Neuronal stem cell (in vitro differentiated cells): ENCODE results near the gene SCFD2.
A peak's percentile ranks its signal among the peaks of the same experiment; 100 is the strongest.

ENCODE experiments used
- DNase-seq: peaks from one replicate; pipeline ENCODE4 v3.0.0-alpha.2; 2013; ENCODE audit warnings: low spot score
- H2AFZ ChIP-seq: one replicate; pipeline ENCODE4 v1.6.1; 2013; ENCODE audit warnings: mild to moderate bottlenecking, low read length, inconsistent platforms
- H2AK5ac ChIP-seq: 2 replicates; pipeline ENCODE4 v1.6.1; 2013; ENCODE audit warnings: low read depth, mild to moderate bottlenecking, inconsistent platforms, low read length, moderate library complexity, mixed read lengths
- H2BK120ac ChIP-seq: 2 replicates; pipeline ENCODE4 v1.6.1; 2013; ENCODE audit warnings: low read depth, mild to moderate bottlenecking, inconsistent platforms, low read length, moderate library complexity, mixed read lengths
- H2BK12ac ChIP-seq: one replicate; pipeline ENCODE4 v1.6.1; 2013; ENCODE audit warnings: low read length, inconsistent platforms
- H2BK15ac ChIP-seq: 2 replicates; pipeline ENCODE4 v1.6.1; 2013; ENCODE audit warnings: mild to moderate bottlenecking, low read length, inconsistent platforms, mixed read lengths
- H2BK5ac ChIP-seq: one replicate; pipeline ENCODE4 v1.6.1; 2013; ENCODE audit warnings: inconsistent platforms, mild to moderate bottlenecking, low read length, moderate library complexity
- H3K14ac ChIP-seq: one replicate; pipeline ENCODE4 v1.6.1; 2013; ENCODE audit warnings: low read length, inconsistent platforms
- H3K18ac ChIP-seq: 2 replicates; pipeline ENCODE4 v1.6.1; 2013; ENCODE audit warnings: low read length, inconsistent platforms
- H3K23ac ChIP-seq: 2 replicates; pipeline ENCODE4 v1.6.1; 2013; ENCODE audit warnings: low read depth, mild to moderate bottlenecking, mixed read lengths, low read length, inconsistent platforms; ENCODE audit not compliant: poor library complexity
- H3K27ac ChIP-seq: replicated peaks from 3 replicates; pipeline ENCODE4 v1.5.1; 2013; ENCODE audit warnings: low read length, inconsistent platforms
- H3K27me3 ChIP-seq, 3 experiments: 2 replicates each; pipeline ENCODE4 v1.6.1; 2013; ENCODE audit warnings: low read length in 3 of 3, mild to moderate bottlenecking in 2 of 3, inconsistent platforms in 1 of 3, low read depth in 1 of 3, mixed read lengths in 1 of 3, moderate library complexity in 1 of 3; ENCODE audit not compliant: control insufficient read depth in 3 of 3, insufficient read depth in 3 of 3
- H3K36me3 ChIP-seq, 2 donors: replicated peaks in 1 of 2; 2 replicates each; pipeline ENCODE4 v1.6.1; 2013; ENCODE audit warnings: low read length in 2 of 2; ENCODE audit not compliant: control insufficient read depth in 2 of 2, insufficient read depth in 2 of 2
- H3K4ac ChIP-seq: 2 replicates; pipeline ENCODE4 v1.6.1; 2013; ENCODE audit warnings: inconsistent platforms, mild to moderate bottlenecking, low read length, moderate library complexity
- H3K4me1 ChIP-seq, 2 donors: 1 replicate in 1 of 2; 2 replicates in 1 of 2; pipeline ENCODE4 v1.6.1; 2013; ENCODE audit warnings: low read length in 2 of 2, low read depth in 1 of 2; ENCODE audit not compliant: control insufficient read depth in 2 of 2, insufficient read depth in 1 of 2
- H3K4me2 ChIP-seq: one replicate; pipeline ENCODE4 v1.6.1; 2013; ENCODE audit warnings: mild to moderate bottlenecking, low read length, inconsistent platforms; ENCODE audit not compliant: insufficient read depth, poor library complexity, severe bottlenecking
- H3K4me3 ChIP-seq, 2 donors: 2 replicates each; pipeline ENCODE4 v1.5.1; 2013; ENCODE audit warnings: low read length in 2 of 2, mild to moderate bottlenecking in 2 of 2, inconsistent platforms in 1 of 2, moderate library complexity in 1 of 2
- H3K79me1 ChIP-seq: one replicate; pipeline ENCODE4 v1.6.1; 2013; ENCODE audit warnings: low read depth, mild to moderate bottlenecking, inconsistent platforms, low read length, moderate library complexity
- H3K9ac ChIP-seq: one replicate; pipeline ENCODE4 v1.6.1; 2013; ENCODE audit warnings: mild to moderate bottlenecking, low read depth, low read length, inconsistent platforms; ENCODE audit not compliant: poor library complexity
- H3K9me3 ChIP-seq, 2 donors: replicated peaks in 1 of 2; 2 replicates each; pipeline versions ENCODE3 to v1.6.1; 2013; ENCODE audit warnings: low read length in 2 of 2, mild to moderate bottlenecking in 2 of 2, inconsistent platforms in 1 of 2, low read depth in 1 of 2, mixed read lengths in 1 of 2, moderate library complexity in 1 of 2; ENCODE audit not compliant: control insufficient read depth in 2 of 2, insufficient read depth in 1 of 2
- H4K8ac ChIP-seq: one replicate; pipeline ENCODE4 v1.6.1; 2013; ENCODE audit warnings: low read depth, mild to moderate bottlenecking, inconsistent platforms, low read length, moderate library complexity
- H4K91ac ChIP-seq: one replicate; pipeline ENCODE4 v1.6.1; 2013; ENCODE audit warnings: low read length, low read depth, mild to moderate bottlenecking, inconsistent platforms; ENCODE audit not compliant: poor library complexity
- whole genome bisulfite sequencing, 2 donors: extraction: QIAGEN DNeasy Blood & Tissue Kit; methylation state at CpG; one replicate each; pipeline ENCODE4 v1.1.7; 2013; ENCODE audit warnings: missing lambda C conversion rate in 2 of 2, mixed read lengths in 1 of 2; ENCODE audit not compliant: insufficient read length in 2 of 2, insufficient replicate concordance in 1 of 2; ENCODE audit errors: extremely low coverage in 2 of 2; 5-methylcytosine and 5-hydroxymethylcytosine counted together

Gene SCFD2

DNA sequence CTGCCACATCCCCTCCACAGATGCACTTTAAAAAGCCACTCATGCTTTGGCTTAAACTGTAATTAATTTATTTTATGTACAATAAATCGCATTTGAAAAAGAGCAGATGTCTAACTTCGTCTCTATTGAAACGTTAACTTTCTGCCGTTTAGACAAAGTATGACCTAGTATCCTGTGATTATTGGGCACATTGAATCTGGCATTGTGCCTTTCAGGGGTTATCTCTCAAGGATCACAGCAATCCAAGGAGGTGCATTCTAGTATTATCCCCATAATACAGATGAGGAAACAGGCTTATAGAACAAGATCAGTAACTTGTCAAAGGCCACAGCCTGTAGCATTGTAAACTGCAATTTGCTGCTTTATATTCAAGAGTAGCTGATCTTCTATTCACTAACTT lies 499.1 kb downstream of the SCFD2 start:
- peaks cover 4% of the 10 kb centered on the region for H3K79me1 ChIP-seq
- no peak overlapping the region for H3K18ac ChIP-seq
- no peak overlapping the region for H2AFZ ChIP-seq
- H3K4me1 ChIP-seq, result peaks cover 12 to 13% of the 10 kb centered on the region in 2 donors
- whole genome bisulfite sequencing, 2 donors, result no CpG with 5 or more reads among the region's 4 CpGs
- H2BK120ac ChIP-seq, result no peak overlapping the region
- H3K4me3 ChIP-seq, result no peak overlapping the region
- H3K27ac ChIP-seq, result no peak overlapping the region
- peaks cover 13 to 41% of the 10 kb centered on the region in 2 donors for H3K36me3 ChIP-seq
- no peak overlapping the region for H3K23ac ChIP-seq
- DNase-seq, result no peak
- no peak overlapping the region for H2BK15ac ChIP-seq
- no peak overlapping the region for H3K9ac ChIP-seq
- no peak overlapping the region for H3K4me2 ChIP-seq
- H4K8ac ChIP-seq, result no peak overlapping the region
- H2AK5ac ChIP-seq, result no peak overlapping the region
- no peak overlapping the region for H4K91ac ChIP-seq
- H3K4ac ChIP-seq, result no peak overlapping the region
- H2BK5ac ChIP-seq, result no peak overlapping the region
- H3K9me3 ChIP-seq, result peaks cover 0 to 4% of the 10 kb centered on the region in 2 donors
- H2BK12ac ChIP-seq, result no peak overlapping the region
- H3K14ac ChIP-seq, result no peak overlapping the region
- no peaks in the 10 kb centered on the region for H3K27me3 ChIP-seq

DNA sequence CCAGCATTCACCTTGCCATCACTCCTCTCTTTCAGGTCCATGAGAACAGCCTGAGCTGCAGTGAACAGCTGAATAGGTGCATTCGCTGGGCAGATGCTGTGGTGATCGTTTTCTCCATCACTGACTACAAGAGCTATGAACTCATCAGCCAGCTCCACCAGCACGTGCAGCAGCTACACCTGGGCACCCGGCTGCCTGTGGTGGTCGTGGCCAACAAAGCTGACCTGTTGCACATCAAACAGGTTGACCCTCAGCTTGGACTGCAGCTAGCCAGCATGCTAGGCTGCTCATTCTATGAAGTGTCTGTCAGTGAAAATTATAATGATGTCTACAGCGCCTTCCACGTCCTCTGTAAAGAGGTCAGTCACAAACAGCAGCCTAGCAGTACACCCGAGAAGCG lies 500.6 kb downstream of the SCFD2 start:
- no peak overlapping the region for H4K91ac ChIP-seq
- DNase-seq, result no peak
- no peak overlapping the region for H2BK15ac ChIP-seq
- no peak overlapping the region for H3K14ac ChIP-seq
- H2BK12ac ChIP-seq, result no peak overlapping the region
- H3K27ac ChIP-seq, result no peak overlapping the region
- peaks cover 16 to 17% of the 10 kb centered on the region in 2 donors for H3K4me1 ChIP-seq
- H3K18ac ChIP-seq, result no peak overlapping the region
- WGBS, 2 donors, result no CpG with 5 or more reads among the region's 9 CpGs
- no peak overlapping the region for H2AK5ac ChIP-seq
- peaks cover 4% of the 10 kb centered on the region for H3K79me1 ChIP-seq
- peaks cover 13 to 41% of the 10 kb centered on the region in 2 donors for H3K36me3 ChIP-seq
- no peak overlapping the region for H2BK120ac ChIP-seq
- H3K27me3 ChIP-seq, result peaks cover 0 to 5% (median 0%) of the 10 kb centered on the region in 3 experiments
- no peak overlapping the region for H3K4me3 ChIP-seq
- no peak overlapping the region for H3K4ac ChIP-seq
- no peak overlapping the region for H4K8ac ChIP-seq
- peak overlapping the region; percentile 14 for H3K9ac ChIP-seq
- no peak overlapping the region for H3K23ac ChIP-seq
- no peak overlapping the region for H2AFZ ChIP-seq
- peaks cover 0 to 4% of the 10 kb centered on the region in 2 donors for H3K9me3 ChIP-seq
- no peak overlapping the region for H2BK5ac ChIP-seq
- no peak overlapping the region for H3K4me2 ChIP-seq

DNA sequence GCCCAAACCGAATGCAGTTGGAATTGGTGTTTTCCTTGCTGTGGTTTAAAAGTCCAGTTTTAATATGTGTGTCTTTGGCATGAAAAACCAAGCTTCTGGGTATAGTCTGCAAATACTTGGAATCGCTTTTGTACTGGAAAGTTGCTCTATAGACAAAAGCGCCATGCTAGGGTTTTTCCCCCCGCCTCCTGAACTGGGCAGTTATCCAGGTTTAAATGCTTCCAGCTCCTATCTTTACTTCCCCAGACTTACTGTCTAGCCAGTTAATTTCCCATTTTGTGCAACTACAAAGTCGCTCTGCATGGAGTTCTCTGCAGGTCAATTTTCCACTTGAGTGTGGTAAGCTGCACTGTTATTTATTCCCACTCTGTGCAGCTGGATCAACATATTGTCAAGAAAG lies 501.1 kb downstream of the SCFD2 start:
- no peak overlapping the region for H2BK5ac ChIP-seq
- no peak overlapping the region for H2BK15ac ChIP-seq
- H4K91ac ChIP-seq, result no peak overlapping the region
- H3K9me3 ChIP-seq, result peaks cover 0 to 4% of the 10 kb centered on the region in 2 donors
- H3K4me3 ChIP-seq, result no peak overlapping the region
- no peak overlapping the region for H2AFZ ChIP-seq
- H3K9ac ChIP-seq, result no peak overlapping the region
- H3K14ac ChIP-seq, result no peak overlapping the region
- no peak overlapping the region for H3K27ac ChIP-seq
- peaks cover 13 to 41% of the 10 kb centered on the region in 2 donors for H3K36me3 ChIP-seq
- no peak overlapping the region for H3K23ac ChIP-seq
- no peak overlapping the region for H4K8ac ChIP-seq
- no peak overlapping the region for H3K4me2 ChIP-seq
- H2BK12ac ChIP-seq, result no peak overlapping the region
- H2AK5ac ChIP-seq, result no peak overlapping the region
- WGBS, 2 donors, result no CpG with 5 or more reads among the region's 5 CpGs
- peaks cover 16 to 17% of the 10 kb centered on the region in 2 donors for H3K4me1 ChIP-seq
- H3K27me3 ChIP-seq, result peaks cover 0 to 5% (median 0%) of the 10 kb centered on the region in 3 experiments
- no peak overlapping the region for H2BK120ac ChIP-seq
- no peak overlapping the region for H3K18ac ChIP-seq
- no peak for DNase-seq
- no peak overlapping the region for H3K4ac ChIP-seq
- peaks cover 4% of the 10 kb centered on the region for H3K79me1 ChIP-seq

DNA sequence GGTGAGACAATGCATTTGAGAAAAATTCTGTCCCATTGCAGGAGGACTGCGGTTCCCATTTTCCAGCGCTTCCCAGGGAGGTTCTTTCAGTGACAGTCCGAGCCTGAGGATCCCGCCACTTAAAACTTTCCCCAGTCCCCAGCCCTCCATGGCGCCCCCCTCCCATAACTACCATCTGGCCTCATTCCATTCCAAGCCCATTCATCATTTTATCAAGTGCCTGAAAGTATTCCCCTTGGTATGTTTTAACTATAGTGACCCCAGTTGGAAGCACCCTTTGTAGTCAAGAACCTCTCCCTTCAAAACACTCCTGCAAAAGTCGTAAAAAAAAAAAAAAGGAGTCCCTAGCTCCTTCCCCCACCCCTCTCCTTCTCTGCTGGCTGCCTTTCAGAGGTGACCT lies 502.5 kb downstream of the SCFD2 start:
- H2BK5ac ChIP-seq, result no peak overlapping the region
- WGBS, 2 donors, result no CpG with 5 or more reads among the region's 6 CpGs
- H3K27ac ChIP-seq, result no peak overlapping the region

More for the DNA sequence above, 502.5 kb downstream of the SCFD2 start:
- H3K4me3 ChIP-seq, result peak overlapping the region; percentile 76 to 94
- no peak overlapping the region for H3K4ac ChIP-seq
- H3K14ac ChIP-seq, result no peak overlapping the region
- no peak overlapping the region for H2AFZ ChIP-seq
- no peak overlapping the region for H2BK120ac ChIP-seq
- H2AK5ac ChIP-seq, result no peak overlapping the region
- H4K91ac ChIP-seq, result no peak overlapping the region
- H3K18ac ChIP-seq, result no peak overlapping the region
- peaks cover 14 to 16% of the 10 kb centered on the region in 2 donors for H3K4me1 ChIP-seq
- H4K8ac ChIP-seq, result no peak overlapping the region
- H3K36me3 ChIP-seq, result peaks cover 13 to 41% of the 10 kb centered on the region in 2 donors
- no peak for DNase-seq
- no peak overlapping the region for H2BK12ac ChIP-seq
- H3K4me2 ChIP-seq, result peak overlapping the region; percentile 100
- H3K27me3 ChIP-seq, result peaks cover 0 to 5% (median 0%) of the 10 kb centered on the region in 3 experiments
- peaks cover 4% of the 10 kb centered on the region for H3K79me1 ChIP-seq
- no peak overlapping the region for H3K9ac ChIP-seq
- H3K9me3 ChIP-seq, result peaks cover under 1 to 8% of the 10 kb centered on the region in 2 donors
- no peak overlapping the region for H3K23ac ChIP-seq
- no peak overlapping the region for H2BK15ac ChIP-seq
